Measurements from ENCODE around the gene IL10RA.

Gene IL10RA

DNA sequence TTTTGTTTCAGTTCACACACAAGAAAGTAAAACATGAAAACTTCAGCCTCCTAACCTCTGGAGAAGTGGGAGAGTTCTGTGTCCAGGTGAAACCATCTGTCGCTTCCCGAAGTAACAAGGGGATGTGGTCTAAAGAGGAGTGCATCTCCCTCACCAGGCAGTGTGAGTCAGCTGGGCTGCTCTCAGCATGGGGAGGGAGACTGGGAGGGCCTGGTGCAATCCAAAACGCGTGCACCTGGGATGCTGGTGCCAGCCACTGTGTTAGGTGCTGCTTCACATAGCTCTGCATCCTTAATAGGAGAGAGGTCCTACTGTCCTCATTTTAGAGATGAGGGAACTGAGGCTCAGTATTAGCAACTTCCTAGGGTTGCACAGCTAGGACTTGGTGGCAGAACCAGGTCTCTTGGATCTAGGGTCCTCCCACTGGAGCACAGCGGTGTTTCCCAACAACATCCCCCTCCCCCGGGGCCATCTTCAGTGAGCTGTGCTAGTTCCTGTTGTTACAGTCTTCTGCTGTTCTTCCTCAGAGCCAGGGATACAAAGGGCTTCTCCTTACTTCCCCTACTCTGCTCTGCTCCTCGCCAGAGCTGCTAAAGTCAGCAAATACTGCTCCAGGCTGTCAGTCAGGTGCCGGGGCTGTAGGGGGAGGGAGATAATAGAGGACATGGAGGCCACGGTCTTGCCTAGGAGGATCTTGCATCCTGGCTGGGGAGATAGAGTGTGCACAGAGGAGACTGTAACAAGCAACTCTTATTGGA, 8.0 kb downstream of the IL10RA start:
- peak; percentile 12 for DNase-seq

DNA sequence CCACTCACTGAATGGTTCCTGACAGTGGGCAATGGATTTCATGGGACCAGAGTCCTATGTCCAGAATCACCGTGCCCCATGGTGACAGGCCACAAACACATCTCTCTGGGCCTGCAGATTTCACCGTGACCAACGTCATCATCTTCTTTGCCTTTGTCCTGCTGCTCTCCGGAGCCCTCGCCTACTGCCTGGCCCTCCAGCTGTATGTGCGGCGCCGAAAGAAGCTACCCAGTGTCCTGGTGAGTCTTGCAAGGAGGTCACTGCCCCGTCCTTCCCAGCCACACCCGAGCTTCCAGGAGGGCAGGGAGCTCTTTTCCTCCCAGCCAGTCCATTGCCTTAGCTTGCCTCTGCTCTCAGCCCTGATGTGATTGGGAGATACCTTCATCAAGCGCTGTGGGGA, 9.3 kb downstream of the IL10RA start:
- peak; percentile 2 for DNase-seq

DNA sequence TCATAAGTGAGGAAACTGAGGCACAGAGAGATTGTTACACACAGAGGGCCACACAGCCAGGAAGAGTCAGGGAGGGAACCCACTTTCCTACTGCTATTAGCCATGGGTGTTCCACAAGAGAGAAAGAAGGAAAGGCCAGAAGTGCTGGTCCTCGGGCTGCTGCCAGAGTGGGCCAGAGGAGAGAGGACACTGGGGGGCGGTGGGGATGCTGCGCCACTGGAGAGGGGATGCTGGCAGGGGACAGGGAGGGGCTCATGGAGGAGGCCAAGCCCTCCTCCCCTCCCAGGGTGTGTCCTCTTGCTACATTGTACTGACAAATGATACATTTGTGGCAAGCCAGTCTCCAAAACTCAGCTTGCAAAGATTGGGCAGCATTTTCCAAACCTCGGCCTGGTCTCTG, 9.9 kb downstream of the IL10RA start:
- peak; percentile 3 for DNase-seq

DNA sequence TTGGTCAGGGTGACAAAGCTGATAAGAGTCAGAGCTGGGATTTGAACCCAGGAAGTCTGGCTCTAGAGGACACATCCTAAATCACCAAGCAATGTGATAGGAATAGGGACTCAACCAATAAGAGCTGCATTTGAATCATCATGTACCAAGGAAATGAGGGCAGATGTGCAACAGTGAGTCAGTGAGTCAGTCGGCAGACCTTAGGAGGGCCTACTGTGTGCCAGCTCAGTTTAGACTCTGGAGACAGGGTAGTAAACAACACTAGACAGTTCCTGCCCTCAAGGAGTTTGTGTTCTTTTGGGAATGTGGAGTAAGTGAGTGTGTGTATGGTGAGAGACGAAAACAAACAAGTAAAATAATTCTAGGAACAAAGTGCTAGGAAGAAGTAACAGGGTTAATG, 11.2 kb downstream of the IL10RA start:
- DNase-seq: peak; percentile 35

DNA sequence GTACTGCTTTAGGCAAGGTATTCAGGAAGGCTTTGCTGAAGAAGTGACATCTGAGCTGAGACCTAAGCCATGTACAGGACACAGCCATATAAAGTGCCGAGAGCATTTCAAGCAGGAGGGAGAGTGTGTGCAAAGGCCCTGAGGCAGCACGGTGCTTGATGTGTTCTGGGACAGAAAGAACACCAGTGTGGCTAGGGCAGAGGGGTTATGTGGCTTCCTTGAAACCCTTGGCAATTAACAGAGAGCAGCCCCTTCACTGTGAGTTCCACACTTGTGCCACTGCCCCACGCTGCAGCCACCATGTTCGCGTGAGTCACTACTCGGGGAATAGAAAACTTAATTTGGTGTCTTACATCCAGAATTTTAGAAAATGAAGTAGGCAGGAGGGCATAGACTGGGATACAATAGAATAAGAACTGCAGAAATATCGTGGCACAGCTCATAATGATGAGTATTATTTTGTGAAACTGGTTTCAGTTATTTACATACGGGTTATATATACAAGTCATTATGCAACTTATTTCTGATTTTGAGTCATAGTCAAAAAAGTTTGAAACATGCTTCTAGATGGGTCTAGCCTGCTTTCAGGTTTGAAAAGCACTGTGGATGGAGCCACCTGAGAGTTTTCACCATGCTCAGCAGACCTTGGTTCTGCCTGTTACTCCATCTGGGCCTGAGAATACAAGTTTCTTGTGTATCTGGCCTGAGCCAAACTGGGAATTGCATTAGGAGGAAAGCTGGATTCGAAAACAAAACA, 11.8 kb downstream of the IL10RA start:
- DNase-seq: peak; percentile 17

DNA sequence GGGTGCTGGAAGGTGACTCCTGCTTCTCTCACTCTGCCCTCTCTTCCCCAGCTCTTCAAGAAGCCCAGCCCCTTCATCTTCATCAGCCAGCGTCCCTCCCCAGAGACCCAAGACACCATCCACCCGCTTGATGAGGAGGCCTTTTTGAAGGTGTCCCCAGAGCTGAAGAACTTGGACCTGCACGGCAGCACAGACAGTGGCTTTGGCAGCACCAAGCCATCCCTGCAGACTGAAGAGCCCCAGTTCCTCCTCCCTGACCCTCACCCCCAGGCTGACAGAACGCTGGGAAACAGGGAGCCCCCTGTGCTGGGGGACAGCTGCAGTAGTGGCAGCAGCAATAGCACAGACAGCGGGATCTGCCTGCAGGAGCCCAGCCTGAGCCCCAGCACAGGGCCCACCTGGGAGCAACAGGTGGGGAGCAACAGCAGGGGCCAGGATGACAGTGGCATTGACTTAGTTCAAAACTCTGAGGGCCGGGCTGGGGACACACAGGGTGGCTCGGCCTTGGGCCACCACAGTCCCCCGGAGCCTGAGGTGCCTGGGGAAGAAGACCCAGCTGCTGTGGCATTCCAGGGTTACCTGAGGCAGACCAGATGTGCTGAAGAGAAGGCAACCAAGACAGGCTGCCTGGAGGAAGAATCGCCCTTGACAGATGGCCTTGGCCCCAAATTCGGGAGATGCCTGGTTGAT, 12.6 kb downstream of the IL10RA start:
- peak; percentile 8 for DNase-seq

DNA sequence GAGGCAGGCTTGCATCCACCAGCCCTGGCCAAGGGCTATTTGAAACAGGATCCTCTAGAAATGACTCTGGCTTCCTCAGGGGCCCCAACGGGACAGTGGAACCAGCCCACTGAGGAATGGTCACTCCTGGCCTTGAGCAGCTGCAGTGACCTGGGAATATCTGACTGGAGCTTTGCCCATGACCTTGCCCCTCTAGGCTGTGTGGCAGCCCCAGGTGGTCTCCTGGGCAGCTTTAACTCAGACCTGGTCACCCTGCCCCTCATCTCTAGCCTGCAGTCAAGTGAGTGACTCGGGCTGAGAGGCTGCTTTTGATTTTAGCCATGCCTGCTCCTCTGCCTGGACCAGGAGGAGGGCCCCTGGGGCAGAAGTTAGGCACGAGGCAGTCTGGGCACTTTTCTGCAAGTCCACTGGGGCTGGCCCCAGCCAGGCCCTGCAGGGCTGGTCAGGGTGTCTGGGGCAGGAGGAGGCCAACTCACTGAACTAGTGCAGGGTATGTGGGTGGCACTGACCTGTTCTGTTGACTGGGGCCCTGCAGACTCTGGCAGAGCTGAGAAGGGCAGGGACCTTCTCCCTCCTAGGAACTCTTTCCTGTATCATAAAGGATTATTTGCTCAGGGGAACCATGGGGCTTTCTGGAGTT, 13.3 kb downstream of the IL10RA start:
- peak; percentile 8 for DNase-seq

DNA sequence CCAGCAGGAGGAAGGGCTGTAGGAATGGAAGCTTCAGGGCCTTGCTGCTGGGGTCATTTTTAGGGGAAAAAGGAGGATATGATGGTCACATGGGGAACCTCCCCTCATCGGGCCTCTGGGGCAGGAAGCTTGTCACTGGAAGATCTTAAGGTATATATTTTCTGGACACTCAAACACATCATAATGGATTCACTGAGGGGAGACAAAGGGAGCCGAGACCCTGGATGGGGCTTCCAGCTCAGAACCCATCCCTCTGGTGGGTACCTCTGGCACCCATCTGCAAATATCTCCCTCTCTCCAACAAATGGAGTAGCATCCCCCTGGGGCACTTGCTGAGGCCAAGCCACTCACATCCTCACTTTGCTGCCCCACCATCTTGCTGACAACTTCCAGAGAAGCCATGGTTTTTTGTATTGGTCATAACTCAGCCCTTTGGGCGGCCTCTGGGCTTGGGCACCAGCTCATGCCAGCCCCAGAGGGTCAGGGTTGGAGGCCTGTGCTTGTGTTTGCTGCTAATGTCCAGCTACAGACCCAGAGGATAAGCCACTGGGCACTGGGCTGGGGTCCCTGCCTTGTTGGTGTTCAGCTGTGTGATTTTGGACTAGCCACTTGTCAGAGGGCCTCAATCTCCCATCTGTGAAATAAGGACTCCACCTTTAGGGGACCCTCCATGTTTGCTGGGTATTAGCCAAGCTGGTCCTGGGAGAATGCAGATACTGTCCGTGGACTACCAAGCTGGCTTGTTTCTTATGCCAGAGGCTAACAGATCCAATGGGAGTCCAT, 14.1 kb downstream of the IL10RA start:
- DNase-seq: peak; percentile 6

DNA sequence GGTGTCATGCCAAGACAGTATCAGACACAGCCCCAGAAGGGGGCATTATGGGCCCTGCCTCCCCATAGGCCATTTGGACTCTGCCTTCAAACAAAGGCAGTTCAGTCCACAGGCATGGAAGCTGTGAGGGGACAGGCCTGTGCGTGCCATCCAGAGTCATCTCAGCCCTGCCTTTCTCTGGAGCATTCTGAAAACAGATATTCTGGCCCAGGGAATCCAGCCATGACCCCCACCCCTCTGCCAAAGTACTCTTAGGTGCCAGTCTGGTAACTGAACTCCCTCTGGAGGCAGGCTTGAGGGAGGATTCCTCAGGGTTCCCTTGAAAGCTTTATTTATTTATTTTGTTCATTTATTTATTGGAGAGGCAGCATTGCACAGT, 14.6 kb downstream of the IL10RA start:
- DNase-seq: peak; percentile 6

DNA sequence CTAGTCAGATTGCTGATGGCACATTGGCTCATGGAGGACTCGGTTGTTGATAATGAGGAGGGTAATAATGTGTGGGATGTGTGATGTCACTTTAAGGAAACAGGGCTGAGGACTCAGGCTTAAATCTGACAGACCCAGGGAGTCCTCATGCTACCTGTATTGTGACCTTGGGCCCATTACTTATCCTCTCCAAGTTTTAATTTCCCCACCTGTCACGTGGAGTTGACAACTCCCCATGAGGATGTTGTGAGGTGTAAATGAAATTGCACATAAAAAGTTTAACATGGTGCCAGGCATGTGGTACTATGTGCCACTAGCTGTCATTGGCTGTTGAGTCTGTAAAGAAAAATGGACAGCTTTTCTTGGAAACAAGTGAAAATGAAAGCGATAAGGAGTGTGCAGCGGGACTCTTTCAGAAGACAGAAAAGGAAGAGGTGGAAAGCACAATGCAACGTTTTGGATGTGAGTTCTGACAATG, 15.3 kb downstream of the IL10RA start:
- DNase-seq: peak; percentile 14

DNA sequence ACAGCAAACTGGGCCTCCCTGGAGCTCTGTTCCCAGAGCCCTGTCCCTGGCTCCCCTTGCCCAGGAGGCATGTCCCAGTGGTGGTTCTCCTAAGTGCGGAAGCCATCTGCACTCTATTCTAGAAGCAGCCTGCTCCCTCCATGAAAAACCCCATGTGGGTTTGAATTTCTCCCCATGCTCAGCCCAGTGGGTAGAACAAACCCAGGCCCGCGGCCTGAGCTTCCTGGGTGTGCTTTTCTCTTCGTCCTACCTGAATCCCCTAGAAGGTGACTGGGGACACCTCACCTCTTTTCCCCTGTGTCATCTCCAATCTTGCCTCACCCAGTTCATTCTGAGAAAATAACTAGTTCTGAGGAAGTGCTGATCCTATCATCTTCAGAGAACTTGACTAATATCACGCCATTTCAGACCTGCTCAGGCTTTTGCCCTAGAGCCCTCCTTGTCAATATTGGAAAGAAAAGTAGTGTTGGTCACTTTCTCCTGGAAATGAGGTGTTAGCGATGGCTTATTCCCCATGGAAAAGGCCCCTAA, 15.9 kb downstream of the IL10RA start:
- peak; percentile 63 for DNase-seq

DNA sequence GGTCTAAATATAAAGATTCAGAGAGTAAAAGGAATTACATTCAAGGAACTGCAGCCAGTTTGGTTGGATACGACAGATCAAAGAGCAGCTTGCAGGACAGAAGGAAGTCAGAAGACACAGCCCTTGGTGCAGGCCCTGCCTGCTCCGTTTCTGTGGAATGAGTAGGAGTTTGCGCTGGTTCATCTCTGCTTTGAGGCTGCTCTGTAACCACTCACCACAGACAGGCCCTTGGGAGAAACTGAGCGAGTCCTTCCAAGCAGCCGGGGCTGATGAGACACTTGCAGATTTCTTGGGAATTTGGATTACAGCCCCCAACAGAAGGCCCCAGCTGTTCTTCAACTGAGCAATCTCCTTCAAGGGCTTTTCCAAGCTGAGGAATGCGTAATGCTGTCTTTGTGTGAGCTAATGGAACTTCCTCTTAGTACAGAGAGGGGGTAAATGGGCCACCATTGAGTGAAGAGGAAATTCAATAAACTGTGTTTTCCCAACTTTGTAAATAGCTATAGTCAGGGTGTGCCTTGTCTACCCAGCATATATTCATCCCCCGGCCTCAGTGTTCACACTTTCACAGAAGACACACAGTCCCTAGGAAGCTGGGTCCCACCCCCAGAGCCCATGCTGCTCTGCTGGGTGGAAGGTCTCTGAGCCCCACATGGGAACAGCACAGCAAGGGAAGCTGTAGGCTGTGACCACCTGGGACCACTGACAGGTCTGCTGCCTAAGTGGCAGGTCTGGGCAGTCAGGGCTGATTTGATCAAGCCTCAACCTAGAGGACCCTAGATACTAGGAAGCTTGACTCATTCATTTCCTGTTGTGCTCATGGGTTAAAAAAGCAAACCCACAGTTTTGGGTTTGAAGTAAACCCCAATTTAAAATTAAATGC, 16.6 kb downstream of the IL10RA start:
- peak; percentile 60 for DNase-seq

DNA sequence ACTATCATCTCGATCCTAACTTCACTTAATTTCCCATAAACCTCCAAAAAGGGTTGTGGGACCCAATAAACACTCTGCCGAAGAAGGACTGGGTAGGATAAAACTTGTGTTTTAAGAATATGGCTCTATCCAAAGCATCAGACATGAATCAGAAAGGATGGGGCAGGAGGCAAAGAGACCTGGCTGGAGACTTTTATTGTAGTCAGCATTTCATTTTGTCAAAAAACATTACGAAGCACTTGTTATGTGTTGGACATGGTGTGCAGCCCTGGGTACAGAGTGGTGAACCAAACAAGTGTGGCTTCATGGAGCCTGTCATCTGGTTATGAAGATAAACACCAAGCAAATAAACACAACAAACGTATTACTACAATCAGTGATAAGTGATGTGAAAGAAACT, 17.3 kb downstream of the IL10RA start:
- peak; percentile 42 for DNase-seq

DNA sequence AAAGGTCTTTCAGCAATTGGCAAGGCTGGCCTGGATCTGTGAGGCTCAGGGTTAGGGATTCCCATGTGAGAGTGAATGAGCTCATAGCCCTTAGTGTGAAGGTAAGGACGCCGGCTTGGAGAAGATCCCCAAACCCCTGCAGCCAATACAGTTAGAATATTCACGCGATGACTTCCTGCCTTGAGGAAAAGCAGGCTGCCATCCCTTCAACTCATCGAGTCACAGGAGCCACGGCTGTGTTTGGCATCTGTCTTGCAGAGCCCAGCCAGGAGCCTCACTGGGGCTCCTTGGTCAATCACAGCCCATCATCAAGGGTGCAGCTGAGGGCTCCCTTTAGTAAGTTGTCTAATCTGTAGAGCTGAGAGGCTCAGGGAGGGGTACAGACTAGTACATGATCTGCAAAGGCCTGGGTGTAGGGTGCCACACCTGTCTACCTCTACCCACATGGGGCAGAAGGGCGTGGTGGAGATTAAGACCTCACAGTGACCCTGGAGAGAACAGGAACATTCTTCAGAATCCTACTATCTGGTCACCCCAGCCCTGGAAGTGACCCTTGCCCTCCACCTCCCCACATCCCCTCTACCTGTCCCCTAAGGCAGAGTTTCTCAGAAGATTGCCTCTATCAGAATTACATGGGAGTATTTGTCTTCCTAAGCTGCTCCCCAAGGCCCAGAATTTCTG, 18.5 kb downstream of the IL10RA start:
- peak; percentile 5 for DNase-seq

DNA sequence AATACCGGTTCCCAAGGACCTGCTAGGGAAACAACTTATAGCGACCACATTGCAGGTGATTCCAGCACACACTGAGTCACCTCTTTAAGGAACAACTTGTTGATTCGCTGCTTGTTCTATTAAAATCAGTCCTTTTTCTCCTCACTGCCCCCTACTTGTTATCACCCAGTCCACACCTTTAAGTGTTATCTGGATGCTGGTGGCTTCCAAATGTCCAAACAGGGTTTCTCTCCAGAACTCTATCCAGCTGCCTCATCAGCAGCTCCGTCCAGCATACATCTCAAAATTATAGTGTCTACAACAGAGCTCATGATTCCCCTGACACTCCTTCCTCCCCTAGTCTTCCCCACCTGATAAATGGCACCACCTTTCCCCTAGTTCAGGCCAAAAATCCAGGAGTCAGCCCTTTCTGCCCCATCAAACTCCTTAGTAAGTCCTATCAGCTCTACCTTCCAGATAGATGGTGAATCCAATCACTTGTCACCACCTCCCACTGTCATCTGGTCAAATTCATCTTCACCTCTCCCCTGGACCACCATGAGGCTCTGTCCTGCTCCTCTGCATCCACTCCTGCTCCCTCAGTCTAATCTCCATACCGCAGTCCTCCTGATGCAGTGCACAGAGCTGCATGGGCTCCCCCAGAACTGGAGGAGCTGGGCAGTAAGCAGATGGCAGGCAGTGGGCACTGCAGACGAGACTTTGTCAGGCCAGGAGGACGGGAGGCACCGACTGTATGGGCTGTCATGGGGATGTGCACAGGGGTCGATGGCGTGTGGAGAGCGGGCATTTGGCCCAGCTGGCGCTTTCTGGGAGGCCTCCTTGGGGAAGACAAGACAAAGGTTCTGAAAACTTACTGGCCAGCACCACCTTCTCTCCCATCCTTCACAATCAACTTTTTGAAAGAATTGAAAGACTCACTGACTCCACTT, 19.3 kb downstream of the IL10RA start:
- DNase-seq: peak; percentile 8

DNA sequence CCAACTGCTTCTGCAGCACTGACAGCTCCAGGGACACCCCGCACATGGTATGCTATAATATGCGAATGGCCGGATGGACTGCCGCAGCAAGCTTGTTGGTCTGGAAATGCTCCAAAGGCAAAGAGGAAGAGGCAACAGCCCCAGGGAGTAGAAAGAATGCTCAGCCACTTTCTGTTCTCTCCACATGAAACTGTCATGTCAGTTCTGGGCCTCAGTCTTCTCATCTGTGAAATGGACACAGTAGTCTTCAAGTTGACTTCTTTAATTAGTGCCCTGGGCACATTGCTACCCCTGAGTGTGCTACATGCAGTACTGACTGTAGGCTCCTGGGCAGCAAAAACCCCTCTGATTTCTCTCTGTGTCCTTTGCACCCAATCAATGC, 19.9 kb downstream of the IL10RA start:
- peak; percentile 2 for DNase-seq

DNA sequence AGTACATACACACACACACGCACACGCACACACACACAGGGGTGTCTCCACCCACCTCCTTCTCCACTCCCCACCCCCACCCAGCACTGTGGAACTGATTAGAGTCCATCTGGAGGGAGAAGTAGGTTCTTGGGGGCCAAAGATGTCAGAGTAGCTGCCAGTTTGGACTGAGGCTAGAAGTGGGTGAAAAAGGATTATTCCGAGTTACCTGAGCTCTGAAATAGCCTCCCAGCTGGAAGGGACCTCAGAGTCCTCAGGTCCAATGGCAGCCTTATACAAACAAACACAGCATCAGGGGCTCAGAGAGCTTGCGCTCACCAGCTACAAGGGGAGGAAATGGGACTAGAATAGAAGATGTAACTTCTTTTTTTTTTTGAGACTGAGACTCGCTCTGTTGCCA, 20.8 kb downstream of the IL10RA start:
- peak; percentile 36 for DNase-seq

DNA sequence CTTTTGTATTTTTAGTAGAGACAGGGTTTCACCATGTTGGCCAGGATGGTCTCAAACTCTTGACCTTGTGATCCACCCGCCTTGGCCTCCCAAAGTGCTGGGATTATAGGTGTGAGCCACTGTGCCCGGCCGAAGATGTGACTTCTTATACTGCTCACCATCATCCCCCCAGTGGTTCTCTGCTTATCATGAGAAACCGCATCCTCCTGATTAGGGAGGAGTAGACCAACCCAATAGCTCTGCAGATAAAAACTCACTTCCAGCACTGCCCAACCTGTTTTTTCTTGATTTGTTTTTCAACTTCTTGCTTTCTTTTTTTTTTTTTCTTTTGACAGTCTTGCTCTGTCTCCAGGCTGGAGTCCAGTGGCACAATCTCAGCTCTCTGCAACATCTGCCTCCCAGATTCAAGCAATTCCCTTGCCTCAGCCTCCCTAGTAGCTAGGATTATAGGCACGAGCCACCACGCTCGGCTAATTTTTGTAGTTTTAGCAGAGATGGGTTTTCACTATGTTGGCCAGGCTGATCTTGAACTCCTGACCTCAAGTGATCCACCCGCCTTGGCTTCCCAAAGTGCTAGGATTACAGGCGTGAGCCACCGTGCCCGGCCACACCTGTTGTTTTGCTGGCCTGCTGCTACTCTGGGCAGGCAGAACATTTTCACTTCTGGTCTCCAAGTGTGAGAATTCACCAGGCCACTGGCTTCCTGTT, 21.5 kb downstream of the IL10RA start:
- peak; percentile 58 for DNase-seq
